Measurements from ENCODE around the gene RUNX2.

- no peak for TF ChIP-seq ZFP3 (CRISPR knock-in tag; IDR thresholded peaks at IDR 0.05)
- no peak for TF ChIP-seq ZC3H10 (CRISPR knock-in tag; IDR thresholded peaks at IDR 0.05)
- no peak for TF ChIP-seq PATZ1 (CRISPR knock-in tag; IDR thresholded peaks at IDR 0.05; ENCODE audit: borderline replicate concordance)
- TF ChIP-seq ARNTL (CRISPR knock-in tag; IDR thresholded peaks at IDR 0.05; ENCODE audit: borderline replicate concordance, low read depth) = no peak
- no peak for TF ChIP-seq CREB5 (CRISPR knock-in tag; IDR thresholded peaks at IDR 0.05; ENCODE audit: low read depth)
- TF ChIP-seq CSDC2 (CRISPR knock-in tag; IDR thresholded peaks at IDR 0.05) = no peak
- no peak for TF ChIP-seq ZNF565 (CRISPR knock-in tag; conservative IDR thresholded peaks at IDR 0.05; ENCODE audit: low read depth)
- TF ChIP-seq CSRNP3 (CRISPR knock-in tag; IDR thresholded peaks at IDR 0.05) = no peak
These were observed 48.3 kb downstream of the RUNX2 start for GRCh38 chr6:45376310-45377042.
